HCT116 (cell line): ENCODE measurements around the gene FADS6. TPM values are rescaled to one million over a fixed set of nuclear protein-coding genes. Genes with fewer than 3 reads are reported as not detected.

Experiments
- ATAC-seq: fragments of 200-7000 bp; cut with Tn5 transposase; 2 replicates; pipeline ENCODE4 v1.9.1; 2020; ENCODE audit warnings: mild to moderate bottlenecking, moderate library complexity
- BruUV-seq: library from RNA; stranded (reverse); fragments of 400-500 nt; replicated peaks from 2 replicates; lab custom pipeline; 2021; lab: Mats Ljungman, UMichigan
- CTCF ChIA-PET: fragments of 300-600 bp; sonication (Branson Sonifier 250); formaldehyde crosslinking; loops from one replicate; lab custom pipeline; 2021; ENCODE audit warnings: antibody characterized with exemption; lab: Charles Lee
- POLR2A ChIA-PET: fragments of 300-600, 350-600 bp; sonication (Branson Sonifier 250); formaldehyde crosslinking; loops from one replicate; lab custom pipeline; 2021; ENCODE audit warnings: antibody characterized with exemption; lab: Charles Lee
- RAD21 ChIA-PET, 2 experiments: fragments of 300-600 bp; sonication (Branson Sonifier 250); formaldehyde crosslinking; loops; one replicate each; lab custom pipeline; 2023; ENCODE audit warnings: low total read pairs in 2 of 2; ENCODE audit not compliant: uncharacterized antibody in 2 of 2, unreplicated experiment in 2 of 2, low non-redundant PET in 1 of 2; lab: Charles Lee
- DNase-seq: peaks from one replicate; pipeline ENCODE4 v3.0.0-alpha.2; 2010; ENCODE audit warnings: low read depth, low spot score
- H2AFZ ChIP-seq: fragments of 200-600 bp; shearing (Covaris generic), sonication (generic); 2 replicates; pipeline ENCODE4 v1.6.1; 2017; ENCODE audit warnings: low read depth, mixed run types, mixed read lengths, antibody characterized with exemption, low read length; ENCODE audit not compliant: poor library complexity, severe bottlenecking
- H3K27ac ChIP-seq: 2 replicates; pipeline ENCODE4 v1.5.1; 2012; ENCODE audit warnings: low read depth, low read length
- H3K27me3 ChIP-seq: fragments of 200-600 bp; sonication (generic); 2 replicates; pipeline ENCODE4 v1.6.1; 2016; ENCODE audit warnings: mixed run types, low read length, mixed read lengths; ENCODE audit not compliant: insufficient read depth
- H3K36me3 ChIP-seq, 2 experiments: fragments of 200-500 bp in 1 of 2; fragments of 200-600 bp in 1 of 2; sonication (Bioruptor generic) in 1 of 2; sonication (generic) in 1 of 2; 2 replicates each; pipeline versions ENCODE4 v1.5.1 to v1.6.1; 2014 to 2016; ENCODE audit warnings: low read length in 2 of 2, inconsistent platforms in 1 of 2, mixed read lengths in 1 of 2, mixed run types in 1 of 2; ENCODE audit not compliant: insufficient read depth in 2 of 2, control insufficient read depth in 1 of 2
- H3K4me1 ChIP-seq, 2 experiments: fragments of 200-600 bp in 1 of 2; sonication (generic) in 1 of 2; 2 replicates each; pipeline versions ENCODE4 v1.5.1 to v1.6.1; 2012 to 2017; ENCODE audit warnings: low read length in 2 of 2, inconsistent platforms in 1 of 2, mild to moderate bottlenecking in 1 of 2, mixed read lengths in 1 of 2, mixed run types in 1 of 2, moderate library complexity in 1 of 2; ENCODE audit not compliant: insufficient read depth in 2 of 2, control insufficient read depth in 1 of 2
- H3K4me2 ChIP-seq: fragments of 200-600 bp; sonication (generic); 2 replicates; pipeline ENCODE4 v1.6.1; 2017; ENCODE audit warnings: mixed run types, low read length, mixed read lengths
- H3K4me3 ChIP-seq, 2 experiments: fragments of 200-600 bp in 1 of 2; sonication (generic) in 1 of 2; replicated peaks in 1 of 2; 2 replicates each; pipeline ENCODE4 v1.5.1; 2011 to 2016; ENCODE audit warnings: low read length in 2 of 2, control low read depth in 1 of 2, low read depth in 1 of 2, mild to moderate bottlenecking in 1 of 2, mixed read lengths in 1 of 2, mixed run types in 1 of 2
- H3K79me2 ChIP-seq: fragments of 200-600 bp; sonication (generic); 2 replicates; pipeline ENCODE4 v1.6.1; 2017; ENCODE audit warnings: mild to moderate bottlenecking, mixed run types, low read length, moderate library complexity, mixed read lengths; ENCODE audit not compliant: insufficient read depth
- H3K9ac ChIP-seq: fragments of 200-600 bp; sonication (generic); 2 replicates; pipeline ENCODE4 v1.6.1; 2016; ENCODE audit warnings: low read length, mixed read lengths
- H3K9me2 ChIP-seq: fragments of 200-600 bp; sonication (generic), shearing (Covaris generic); 2 replicates; pipeline ENCODE4 v1.6.1; 2017; ENCODE audit warnings: mixed run types, mild to moderate bottlenecking, moderate library complexity; ENCODE audit not compliant: insufficient read depth
- H3K9me3 ChIP-seq, 2 experiments: fragments of 200-500 bp in 1 of 2; fragments of 200-600 bp in 1 of 2; sonication (Bioruptor generic) in 1 of 2; sonication (generic) in 1 of 2; 2 replicates each; pipeline ENCODE4 v1.6.1; 2014 to 2017; ENCODE audit warnings: low read length in 2 of 2, mixed read lengths in 2 of 2, inconsistent platforms in 1 of 2, low read depth in 1 of 2, mild to moderate bottlenecking in 1 of 2, mixed run types in 1 of 2, moderate library complexity in 1 of 2; ENCODE audit not compliant: control insufficient read depth in 1 of 2, insufficient read depth in 1 of 2
- H4K20me1 ChIP-seq: fragments of 200-600 bp; sonication (generic), shearing (Covaris generic); 2 replicates; pipeline ENCODE4 v1.6.1; 2017; ENCODE audit warnings: mixed run types, mild to moderate bottlenecking, moderate library complexity; ENCODE audit not compliant: insufficient read depth
- ELF1 ChIP-seq: IDR thresholded peaks from 2 replicates; pipeline ENCODE4 v1.6.1; 2012; ENCODE audit warnings: low read depth, borderline replicate concordance
- JUND ChIP-seq: IDR thresholded peaks from 2 replicates; pipeline ENCODE4 v1.6.1; 2012
- intact Hi-C: fragments of 100-400 bp; cut with micrococcal nuclease; formaldehyde crosslinking; loops from 2 replicates; pipeline ENCODE4 v1.10.0; 2022
- total RNA-seq: library from RNA; stranded (reverse); gene quantifications from one replicate; pipeline ENCODE4 v1.2.1, GENCODE V29; 2021; ENCODE audit not compliant: unreplicated experiment
- TF ChIP-seq, protein P1 (sequence below): IDR thresholded peaks from 2 replicates; pipeline ENCODE4 v1.6.1; 2011; ENCODE audit warnings: mild to moderate bottlenecking, low read length, moderate library complexity; ENCODE audit not compliant: insufficient replicate concordance; ENCODE audit errors: extremely low read depth

Gene FADS6
- total RNA-seq, 1 experiment from 2014 or later = not detected

- Histone ChIP-seq H3K4me2 (no peak overlapping the region), H3K36me3 (no peaks in the 10 kb centered on the region), H2AFZ (no peak overlapping the region), H3K27ac (no peak overlapping the region), H3K4me1 (peaks cover 8 to 30% of the 10 kb centered on the region in 2 experiments), H3K27me3 (no peaks in the 10 kb centered on the region), H3K9me2 (no peaks in the 10 kb centered on the region), H3K4me3 (no peak overlapping the region), H4K20me1 (no peaks in the 10 kb centered on the region), H3K9ac (no peak overlapping the region), H3K9me3 (no peaks in the 10 kb centered on the region), H3K79me2 (no peaks in the 10 kb centered on the region)
- ChIA-PET CTCF (interaction anchor here (1.4 kb wide), 1 partner anchor 17 kb away, joined by 3 read pairs; no protein-coding TSS in a partner anchor), POLR2A (no interaction called here), RAD21 (no interaction called here)
- TF ChIP-seq, protein P1, sequence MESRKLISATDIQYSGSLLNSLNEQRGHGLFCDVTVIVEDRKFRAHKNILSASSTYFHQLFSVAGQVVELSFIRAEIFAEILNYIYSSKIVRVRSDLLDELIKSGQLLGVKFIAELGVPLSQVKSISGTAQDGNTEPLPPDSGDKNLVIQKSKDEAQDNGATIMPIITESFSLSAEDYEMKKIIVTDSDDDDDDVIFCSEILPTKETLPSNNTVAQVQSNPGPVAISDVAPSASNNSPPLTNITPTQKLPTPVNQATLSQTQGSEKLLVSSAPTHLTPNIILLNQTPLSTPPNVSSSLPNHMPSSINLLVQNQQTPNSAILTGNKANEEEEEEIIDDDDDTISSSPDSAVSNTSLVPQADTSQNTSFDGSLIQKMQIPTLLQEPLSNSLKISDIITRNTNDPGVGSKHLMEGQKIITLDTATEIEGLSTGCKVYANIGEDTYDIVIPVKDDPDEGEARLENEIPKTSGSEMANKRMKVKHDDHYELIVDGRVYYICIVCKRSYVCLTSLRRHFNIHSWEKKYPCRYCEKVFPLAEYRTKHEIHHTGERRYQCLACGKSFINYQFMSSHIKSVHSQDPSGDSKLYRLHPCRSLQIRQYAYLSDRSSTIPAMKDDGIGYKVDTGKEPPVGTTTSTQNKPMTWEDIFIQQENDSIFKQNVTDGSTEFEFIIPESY = no peak
- no peak for TF ChIP-seq ELF1
- no TSS peak for BruUV-seq
- intact Hi-C loops = no loop called here
- no peak for ATAC-seq
- DNase-seq = no peak
Measured at GRCh38 chr17:74879308-74879707, 14.1 kb downstream of the FADS6 start.

GRCh38 chr17:74878658-74879057 lies 14.8 kb downstream of the FADS6 start:
- no peaks in the 10 kb centered on the region for H4K20me1 ChIP-seq
- no peaks in the 10 kb centered on the region for H3K27me3 ChIP-seq
- BruUV-seq = no TSS peak
- H3K4me2 ChIP-seq = peak overlapping the region; percentile 62
- no peaks in the 10 kb centered on the region for H3K9me3 ChIP-seq
- ATAC-seq (no peak), DNase-seq (no peak)
- ChIA-PET POLR2A (no interaction called here), CTCF (interaction anchor here (1.4 kb wide), 1 partner anchor 16 kb away, joined by 3 read pairs; no protein-coding TSS in a partner anchor), RAD21 (no interaction called here)
- no peaks in the 10 kb centered on the region for H3K9me2 ChIP-seq
- TF ChIP-seq, protein P1 = no peak
- TF ChIP-seq JUND (no peak), ELF1 (no peak)
- peak overlapping the region; percentile 30; the same call in 1 of the 2 replicates for H3K9ac ChIP-seq
- H3K27ac ChIP-seq = no peak overlapping the region
- no peaks in the 10 kb centered on the region for H3K79me2 ChIP-seq
- H3K4me1 ChIP-seq = peaks cover 10 to 37% of the 10 kb centered on the region in 2 experiments
- no peaks in the 10 kb centered on the region for H3K36me3 ChIP-seq
- H3K4me3 ChIP-seq = no peak overlapping the region
- H2AFZ ChIP-seq = peak overlapping the region; percentile 59
- intact Hi-C loops = no loop called here
